ENCODE data around the gene MFN2. TPM values are rescaled to one million over a fixed set of nuclear protein-coding genes. Genes with fewer than 3 reads are reported as not detected.

The MFN2 gene
- total RNA-seq, 1 experiment from 2014 or later, result 56.8 TPM

- TF ChIP-seq ETV6 (CRISPR knock-in tag; IDR thresholded peaks at IDR 0.05) (no peak), ZNF281 (CRISPR knock-in tag; IDR thresholded peaks at IDR 0.05) (no peak), CDX4 (CRISPR knock-in tag; IDR thresholded peaks at IDR 0.05; ENCODE audit: borderline replicate concordance) (no peak)
Measured at GRCh38 chr1:12034381-12034801, 54.1 kb downstream of the MFN2 start (continued).

GRCh38 chr1:12035312-12035711, 55.1 kb downstream of the MFN2 start:
- Mint-ChIP-seq H3K9me3 (no peaks in the 10 kb centered on the region), H3K4me1 (no peaks in the 10 kb centered on the region), H3K27ac (peak overlapping the region; percentile 12; the same call in 1 of the 2 replicates), H3K27me3 (ENCODE audit: low read depth) (no peaks in the 10 kb centered on the region), H3K36me3 (no peaks in the 10 kb centered on the region), H3K4me3 (no peak overlapping the region)
- no peak for DNase-seq (ENCODE audit: low spot score)
- POLR2A ChIA-PET, result interaction anchor here (0.7 kb wide), 1 partner anchor 176 kb away, joined by 4 read pairs; no protein-coding TSS in a partner anchor
- CTCF ChIA-PET, result interaction anchor here (1.5 kb wide), 1 partner anchor 44 kb away, joined by 3 read pairs; no protein-coding TSS in a partner anchor
- no peak for ATAC-seq
- TF ChIP-seq GRHL2 (CRISPR knock-in tag; IDR thresholded peaks at IDR 0.05; ENCODE audit: insufficient replicate concordance, severe bottlenecking) (no peak), TEAD4 (CRISPR knock-in tag; IDR thresholded peaks at IDR 0.05) (no peak), ZMAT4 (CRISPR knock-in tag; IDR thresholded peaks at IDR 0.05) (no peak), E2F4 (CRISPR knock-in tag; IDR thresholded peaks at IDR 0.05; ENCODE audit: borderline replicate concordance, low read depth) (no peak), FOXP1 (CRISPR knock-in tag; IDR thresholded peaks at IDR 0.05; ENCODE audit: borderline replicate concordance) (no peak), NR2C2 (CRISPR knock-in tag; IDR thresholded peaks at IDR 0.05) (no peak), CREM (CRISPR knock-in tag; IDR thresholded peaks at IDR 0.05) (no peak), NR3C1 (CRISPR knock-in tag; conservative IDR thresholded peaks at IDR 0.05; ENCODE audit: low read depth) (no peak), TEAD1 (CRISPR knock-in tag; IDR thresholded peaks at IDR 0.05) (no peak), CBFB (CRISPR knock-in tag; IDR thresholded peaks at IDR 0.05; ENCODE audit: low read depth) (no peak), AFF4 (CRISPR knock-in tag; IDR thresholded peaks at IDR 0.05; ENCODE audit: borderline replicate concordance) (no peak), ARID4B (CRISPR knock-in tag; IDR thresholded peaks at IDR 0.05; ENCODE audit: borderline replicate concordance) (no peak), NFATC4 (CRISPR knock-in tag; IDR thresholded peaks at IDR 0.05) (no peak), NFE2L1 (CRISPR knock-in tag; IDR thresholded peaks at IDR 0.05) (no peak), MYBL2 (CRISPR knock-in tag; IDR thresholded peaks at IDR 0.05) (no peak)
